ENCODE data around the gene UNG. TPM values are rescaled to one million over a fixed set of nuclear protein-coding genes. Genes with fewer than 3 reads are reported as not detected.

Gene UNG
- total and polyA plus RNA-seq, 2 of the 8 experiments (the other 6 are each of a cell fraction or from before 2014, with no cell fraction given) = 71.6 to 163 TPM

- Histone ChIP-seq H2AK5ac (ENCODE audit: low read depth, low read length) (no peak overlapping the region), H2AFZ (ENCODE audit: low read length) (no peak overlapping the region), H4K5ac (ENCODE audit: insufficient read length, low read depth, low read length) (no peak overlapping the region), H3K23ac (ENCODE audit: insufficient read length) (no peak overlapping the region), H4K8ac (ENCODE audit: extremely low read depth, insufficient read depth, low read length) (no peak overlapping the region), H3K27ac (ENCODE audit: low read depth, low read length) (no peak overlapping the region), H3K36me3 (ENCODE audit: control insufficient read depth in 2 of 4, insufficient read depth in 4 of 4, low read length in 3 of 4) (peaks cover 0 to 19% (median 4%) of the 10 kb centered on the region in 4 experiments; a peak in 7 of 8 replicates), H4K91ac (replicated peaks; ENCODE audit: insufficient read length, low read length) (no peak overlapping the region), H2BK12ac (ENCODE audit: low read depth, low read length) (no peak overlapping the region), H2BK20ac (ENCODE audit: low read length) (no peak overlapping the region), H3K27me3 (replicated peaks in 1 of 4; ENCODE audit: control insufficient read depth in 3 of 4, extremely low read depth in 1 of 4, insufficient read depth in 3 of 4, low read length in 3 of 4) (peaks cover 0 to 8% (median 5%) of the 10 kb centered on the region in 4 experiments; a peak in 5 of 7 replicates), H3K4me1 (replicated peaks in 1 of 4; ENCODE audit: control insufficient read depth in 3 of 4, insufficient read depth in 4 of 4, low read length in 3 of 4) (peaks cover 0 to 7% (median 2%) of the 10 kb centered on the region in 4 experiments; a peak in 2 of 7 replicates), H2BK15ac (ENCODE audit: low read length) (no peak overlapping the region), H3K4me2 (ENCODE audit: insufficient read depth in 1 of 2, low read depth in 2 of 2, low read length in 2 of 2) (no peak overlapping the region), H3K9ac (replicated peaks in 1 of 4; ENCODE audit: extremely low read depth in 1 of 4, low read depth in 3 of 4, low read length in 3 of 4) (no peak overlapping the region), H2BK120ac (replicated peaks; ENCODE audit: low read depth, low read length) (no peak overlapping the region), H3K23me2 (ENCODE audit: low read depth, low read length) (0 out of 2 replicates have a peak, but pooled peaks cover 3% of the 10 kb centered on the region), H3K79me2 (ENCODE audit: control insufficient read depth in 1 of 2, insufficient read depth in 2 of 2, low read length in 2 of 2) (peaks cover 0 to 4% of the 10 kb centered on the region in 2 experiments; a peak in 1 of 4 replicates), H2BK5ac (ENCODE audit: low read depth, low read length) (no peak overlapping the region), H3K4me3 (ENCODE audit: extremely low read depth in 1 of 4, insufficient read depth in 2 of 4, low read depth in 3 of 4, low read length in 4 of 4) (no peak overlapping the region), H3K4ac (replicated peaks; ENCODE audit: insufficient read length, low read depth, low read length) (no peak overlapping the region), H3K18ac (ENCODE audit: extremely low read depth, low read length) (no peak overlapping the region), H3K9me3 (ENCODE audit: insufficient read depth in 2 of 2, low read depth in 1 of 2, low read length in 1 of 2) (no peaks in the 10 kb centered on the region), H3K14ac (ENCODE audit: insufficient read length) (no peak overlapping the region), H4K20me1 (replicated peaks in 1 of 2; ENCODE audit: control insufficient read depth in 1 of 2, insufficient read depth in 2 of 2, low read length in 2 of 2) (peaks cover 0 to 1% of the 10 kb centered on the region in 2 experiments), H3K79me1 (ENCODE audit: low read depth, low read length) (no peaks in the 10 kb centered on the region; the same call in 1 of the 2 replicates), H3K56ac (replicated peaks; ENCODE audit: insufficient read length, low read depth, low read length) (no peak overlapping the region)
- DNase-seq (ENCODE audit: low read depth in 1 of 2, low spot score in 2 of 2) (no peak), FAIRE-seq (no peak)
- POLR2A ChIA-PET (ENCODE audit: partially characterized antibody) = interaction anchor here (1.3 kb wide), 1 partner anchor 12 kb away, joined by 3 read pairs; no protein-coding TSS in a partner anchor
- CTCF ChIA-PET (ENCODE audit: partially characterized antibody) = no interaction called here
- 97% methylated on average over 7 of the region's 7 CpGs; no CpG with 5 or more reads in 1 of the 2 experiments for WGBS, 2 experiments (ENCODE audit: extremely low coverage in 1 of 2, insufficient coverage in 1 of 2, insufficient read length in 1 of 2, insufficient replicate concordance in 2 of 2, low coverage in 1 of 2, low lambda C conversion rate in 2 of 2, missing lambda C conversion rate in 1 of 2)
- TF ChIP-seq CHD2 (IDR thresholded peaks at IDR 0.05; ENCODE audit: low read length) = no peak
Observed at GRCh38 chr12:109089683-109090082, 7.7 kb upstream of the UNG start.
